IMR-90 (cell line): ENCODE measurements around the gene ACAN.

Experiments
- BHLHE40 ChIP-seq: fragments of 150-350 bp; IDR thresholded peaks from 2 replicates; pipeline ENCODE4 v1.6.1; 2016; ENCODE audit warnings: mild to moderate bottlenecking, low read depth, low read length
- MXI1 ChIP-seq: IDR thresholded peaks from 2 replicates; pipeline ENCODE4 v1.6.1; 2012; ENCODE audit warnings: low read depth, mild to moderate bottlenecking, low read length, moderate library complexity, borderline replicate concordance
- POLR2A ChIP-seq: IDR thresholded peaks from 2 replicates; pipeline ENCODE4 v1.6.1; 2012; ENCODE audit warnings: mild to moderate bottlenecking, low read depth, low read length
- RAD21 ChIP-seq: IDR thresholded peaks from 2 replicates; pipeline ENCODE4 v1.6.1; 2012; ENCODE audit warnings: low read length, improper control_type of control experiment
- RCOR1 ChIP-seq: IDR thresholded peaks from 2 replicates; pipeline ENCODE4 v1.6.1; 2012; ENCODE audit warnings: mild to moderate bottlenecking, low read length, improper control_type of control experiment; ENCODE audit not compliant: insufficient replicate concordance
- RFX5 ChIP-seq: IDR thresholded peaks from 2 replicates; pipeline ENCODE4 v1.8.0; 2012; ENCODE audit warnings: low read depth, mild to moderate bottlenecking, low read length, moderate library complexity
- SMC3 ChIP-seq: fragments of 150-350 bp; IDR thresholded peaks from 2 replicates; pipeline ENCODE4 v1.6.1; 2016; ENCODE audit warnings: low read depth, mild to moderate bottlenecking, antibody characterized with exemption, low read length, moderate library complexity
- TF ChIP-seq, protein P1 (sequence below): conservative IDR thresholded peaks from 2 replicates; pipeline ENCODE4 v1.5.1; 2012; ENCODE audit warnings: mild to moderate bottlenecking, low read depth, low read length, improper control_type of control experiment
- TF ChIP-seq, protein P2 (sequence below): fragments of 150-350 bp; IDR thresholded peaks from 2 replicates; pipeline ENCODE4 v1.6.1; 2017; ENCODE audit warnings: mild to moderate bottlenecking, antibody characterized with exemption, low read length, low read depth

DNA sequence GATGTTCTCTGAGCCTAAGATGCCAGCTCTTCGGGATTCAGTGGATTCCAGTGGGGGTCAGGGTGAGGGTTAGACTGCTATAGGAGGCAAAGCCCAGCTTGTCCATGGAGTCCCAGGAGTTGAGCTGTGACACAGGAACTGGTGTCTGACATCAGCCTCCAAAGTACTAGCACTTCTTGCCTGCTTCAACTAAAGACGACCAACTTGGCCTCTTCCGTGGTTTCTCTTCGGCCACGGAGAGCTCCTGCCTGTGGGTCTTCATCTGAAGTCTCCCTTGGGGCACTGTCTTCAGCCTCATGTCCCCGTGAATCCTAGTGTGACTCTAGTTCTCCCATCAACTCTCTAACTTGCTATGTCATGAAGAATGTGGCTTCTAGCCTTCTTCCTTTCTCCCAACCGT, 12.8 kb upstream of the ACAN start:
- TF ChIP-seq, protein P1, sequence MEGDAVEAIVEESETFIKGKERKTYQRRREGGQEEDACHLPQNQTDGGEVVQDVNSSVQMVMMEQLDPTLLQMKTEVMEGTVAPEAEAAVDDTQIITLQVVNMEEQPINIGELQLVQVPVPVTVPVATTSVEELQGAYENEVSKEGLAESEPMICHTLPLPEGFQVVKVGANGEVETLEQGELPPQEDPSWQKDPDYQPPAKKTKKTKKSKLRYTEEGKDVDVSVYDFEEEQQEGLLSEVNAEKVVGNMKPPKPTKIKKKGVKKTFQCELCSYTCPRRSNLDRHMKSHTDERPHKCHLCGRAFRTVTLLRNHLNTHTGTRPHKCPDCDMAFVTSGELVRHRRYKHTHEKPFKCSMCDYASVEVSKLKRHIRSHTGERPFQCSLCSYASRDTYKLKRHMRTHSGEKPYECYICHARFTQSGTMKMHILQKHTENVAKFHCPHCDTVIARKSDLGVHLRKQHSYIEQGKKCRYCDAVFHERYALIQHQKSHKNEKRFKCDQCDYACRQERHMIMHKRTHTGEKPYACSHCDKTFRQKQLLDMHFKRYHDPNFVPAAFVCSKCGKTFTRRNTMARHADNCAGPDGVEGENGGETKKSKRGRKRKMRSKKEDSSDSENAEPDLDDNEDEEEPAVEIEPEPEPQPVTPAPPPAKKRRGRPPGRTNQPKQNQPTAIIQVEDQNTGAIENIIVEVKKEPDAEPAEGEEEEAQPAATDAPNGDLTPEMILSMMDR = no peak
- TF ChIP-seq POLR2A = no peak
- TF ChIP-seq RFX5 = no peak
- TF ChIP-seq MXI1 = no peak
- no peak for TF ChIP-seq RAD21
- TF ChIP-seq, protein P2, sequence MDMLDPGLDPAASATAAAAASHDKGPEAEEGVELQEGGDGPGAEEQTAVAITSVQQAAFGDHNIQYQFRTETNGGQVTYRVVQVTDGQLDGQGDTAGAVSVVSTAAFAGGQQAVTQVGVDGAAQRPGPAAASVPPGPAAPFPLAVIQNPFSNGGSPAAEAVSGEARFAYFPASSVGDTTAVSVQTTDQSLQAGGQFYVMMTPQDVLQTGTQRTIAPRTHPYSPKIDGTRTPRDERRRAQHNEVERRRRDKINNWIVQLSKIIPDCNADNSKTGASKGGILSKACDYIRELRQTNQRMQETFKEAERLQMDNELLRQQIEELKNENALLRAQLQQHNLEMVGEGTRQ = no peak
- no peak for TF ChIP-seq SMC3
- no peak for TF ChIP-seq BHLHE40
- TF ChIP-seq RCOR1 = no peak
